ENCODE data around the gene COBL.

COBL gene

GRCh38 chr7:51118628-51119027, 198.0 kb downstream of the COBL start:
- no peak for DNase-seq (ENCODE audit: low read depth in 3 of 3)

- DNase-seq (ENCODE audit: low read depth in 3 of 3): no peak
Measured at GRCh38 chr7:51114501-51114900, 202.1 kb downstream of the COBL start.

GRCh38 chr7:51113962-51114361, 202.6 kb downstream of the COBL start:
- DNase-seq (ENCODE audit: low read depth in 3 of 3): no peak

- no peak for DNase-seq (ENCODE audit: low read depth in 3 of 3)
Measured at GRCh38 chr7:51113560-51113959, 203.0 kb downstream of the COBL start.

- DNase-seq (ENCODE audit: low read depth in 3 of 3): no peak
Measured at GRCh38 chr7:51111241-51111940, 205.2 kb downstream of the COBL start.

- DNase-seq (ENCODE audit: low read depth in 3 of 3): no peak
Measured at GRCh38 chr7:51108134-51108533, 208.5 kb downstream of the COBL start.

- DNase-seq (ENCODE audit: low read depth in 3 of 3): no peak
Measured at GRCh38 chr7:51104278-51104677, 212.3 kb downstream of the COBL start.

- DNase-seq (ENCODE audit: low read depth in 3 of 3): no peak
Measured at GRCh38 chr7:51103718-51104117, 212.9 kb downstream of the COBL start.

GRCh38 chr7:51102828-51103227, 213.8 kb downstream of the COBL start:
- DNase-seq (ENCODE audit: low read depth in 3 of 3): no peak

- DNase-seq (ENCODE audit: low read depth in 3 of 3): no peak
Measured at GRCh38 chr7:51101111-51101757, 215.4 kb downstream of the COBL start.

GRCh38 chr7:51090411-51090810, 226.2 kb downstream of the COBL start:
- DNase-seq (ENCODE audit: low read depth in 3 of 3): no peak

- DNase-seq (ENCODE audit: low read depth in 3 of 3): no peak
Measured at GRCh38 chr7:51085034-51085692, 231.4 kb downstream of the COBL start.

GRCh38 chr7:51084121-51084520, 232.5 kb downstream of the COBL start:
- DNase-seq (ENCODE audit: low read depth in 3 of 3): no peak

GRCh38 chr7:51082940-51083533, 233.6 kb downstream of the COBL start:
- no peak for DNase-seq (ENCODE audit: low read depth in 3 of 3)

GRCh38 chr7:51082096-51082840, 234.3 kb downstream of the COBL start:
- DNase-seq (ENCODE audit: low read depth in 3 of 3): no peak

GRCh38 chr7:51081270-51081890, 235.2 kb downstream of the COBL start:
- DNase-seq (ENCODE audit: low read depth in 3 of 3): no peak

GRCh38 chr7:51080622-51081269, 235.9 kb downstream of the COBL start:
- no peak for DNase-seq (ENCODE audit: low read depth in 3 of 3)

GRCh38 chr7:51080216-51080615, 236.4 kb downstream of the COBL start:
- no peak for DNase-seq (ENCODE audit: low read depth in 3 of 3)

- DNase-seq (ENCODE audit: low read depth in 3 of 3): no peak
Measured at GRCh38 chr7:51079494-51079893, 237.1 kb downstream of the COBL start.

- no peak for DNase-seq (ENCODE audit: low read depth in 3 of 3)
Measured at GRCh38 chr7:51078653-51079052, 238.0 kb downstream of the COBL start.

- DNase-seq (ENCODE audit: low read depth in 3 of 3): no peak
Measured at GRCh38 chr7:51077987-51078370, 238.6 kb downstream of the COBL start.
